Measurements from ENCODE around the gene CFTR. TPM values are rescaled to one million over a fixed set of nuclear protein-coding genes. Genes with fewer than 3 reads are reported as not detected.

Gene CFTR
- total RNA-seq, 1 donor from 2014 or later = not detected

- Mint-ChIP-seq H3K4me3 (no peak overlapping the region), H3K4me1 (no peaks in the 10 kb centered on the region), H3K27ac (no peak overlapping the region), H3K9me3 (no peaks in the 10 kb centered on the region), H3K36me3 (ENCODE audit: low read depth) (no peaks in the 10 kb centered on the region), H3K27me3 (peaks cover 5% of the 10 kb centered on the region)
- ChIA-PET CTCF (no interaction called here), POLR2A (no interaction called here)
- no peak for TF ChIP-seq CTCF (IDR thresholded peaks at IDR 0.05)
- ATAC-seq (ENCODE audit: low read depth) (no peak), DNase-seq (no peak)
- intact Hi-C loops (cut with micrococcal nuclease) = loop anchor here (2.0 to 5.0 kb wide), 2 partner anchors 505 to 786 kb away; no protein-coding TSS in a partner anchor
Observed at GRCh38 chr7:117716707-117717299, 237.0 kb downstream of the CFTR start.

GRCh38 chr7:117717357-117717756 lies 237.5 kb downstream of the CFTR start:
- intact Hi-C loops (cut with micrococcal nuclease) = loop anchor here (2.0 to 5.0 kb wide), 2 partner anchors 505 to 787 kb away; no protein-coding TSS in a partner anchor

More at GRCh38 chr7:117717357-117717756, 237.5 kb downstream of the CFTR start:
- DNase-seq (no peak), ATAC-seq (ENCODE audit: low read depth) (no peak)
- H3K27me3 Mint-ChIP-seq = peaks cover 5% of the 10 kb centered on the region
- H3K9me3 Mint-ChIP-seq = no peaks in the 10 kb centered on the region
- no peaks in the 10 kb centered on the region for H3K4me1 Mint-ChIP-seq
- CTCF ChIA-PET = interaction anchor here (0.8 kb wide), 1 partner anchor 1625 kb away, joined by 3 read pairs; no protein-coding TSS in a partner anchor
- H3K36me3 Mint-ChIP-seq (ENCODE audit: low read depth) = no peaks in the 10 kb centered on the region
- no peak overlapping the region for H3K4me3 Mint-ChIP-seq
- POLR2A ChIA-PET = no interaction called here
- no peak overlapping the region for H3K27ac Mint-ChIP-seq
- no peak for TF ChIP-seq CTCF (IDR thresholded peaks at IDR 0.05)

Other genes with a start within 250 kb of the CFTR start
- gene WNT2, start 157.0 kb upstream of the CFTR start, total RNA-seq = not detected in 2 replicates
- gene ASZ1, start 52.5 kb upstream of the CFTR start, total RNA-seq = not detected in 2 replicates

All from activated B cell treated with CpG ODN at 0.5 μM for 24 hours (primary cell).